Activated T-cell treated with anti-CD3 and anti-CD28 coated beads, Interleukin-2, amount 50 U/mL, for 72 hours (primary cell): ENCODE results near the gene ENO2. TPM values are rescaled to one million over a fixed set of nuclear protein-coding genes. Genes with fewer than 3 reads are reported as not detected.

Experiments
- ATAC-seq, 2 donors: fragments of 150-1000 bp; cut with Tn5 transposase; replicated peaks in 1 of 2; 2 replicates each; pipeline ENCODE4 v1.10.0; 2021; ENCODE audit warnings: moderate library complexity in 2 of 2, mild to moderate bottlenecking in 1 of 2
- DNase-seq, 2 donors: peaks; one replicate each; pipeline ENCODE4 v3.0.0; 2021 to 2022; ENCODE audit warnings: mixed read lengths in 1 of 2
- H3K27ac Mint-ChIP-seq: one replicate; pipeline ENCODE4 v1.8.0; 2022; ENCODE audit warnings: mild to moderate bottlenecking, moderate library complexity, mixed read lengths
- H3K27me3 Mint-ChIP-seq: one replicate; pipeline ENCODE4 v1.8.0; 2022; ENCODE audit warnings: low read depth, mixed read lengths
- H3K36me3 Mint-ChIP-seq, 2 donors: one replicate each; pipeline ENCODE4 v1.8.0; 2022; ENCODE audit warnings: mixed read lengths in 2 of 2, mild to moderate bottlenecking in 1 of 2; ENCODE audit not compliant: insufficient read depth in 2 of 2
- H3K4me1 Mint-ChIP-seq: one replicate; pipeline ENCODE4 v1.8.0; 2022; ENCODE audit warnings: low read depth, mixed read lengths
- H3K4me3 Mint-ChIP-seq, 2 donors: one replicate each; pipeline ENCODE4 v1.8.0; 2022; ENCODE audit warnings: mild to moderate bottlenecking in 2 of 2, mixed read lengths in 2 of 2, moderate library complexity in 2 of 2
- H3K9me3 Mint-ChIP-seq, 2 donors: one replicate each; pipeline ENCODE4 v1.8.0; 2022; ENCODE audit warnings: mixed read lengths in 2 of 2
- total RNA-seq, 2 donors: library from RNA; stranded (reverse); gene quantifications; one replicate each; pipeline ENCODE4 v1.2.3, GENCODE V29; 2022

Gene ENO2
- total RNA-seq, 2 donors from 2014 or later, result 115 to 145 TPM

- Mint-ChIP-seq H3K4me3 (peak overlapping the region; percentile 77 to 92), H3K4me1 (peaks cover 79% of the 10 kb centered on the region), H3K27me3 (no peaks in the 10 kb centered on the region), H3K27ac (peak overlapping the region; percentile 100), H3K9me3 (no peaks in the 10 kb centered on the region), H3K36me3 (peaks cover 0 to 6% of the 10 kb centered on the region in 2 donors)
- peak in 1 of 2 donors; percentile 2 for ATAC-seq
- DNase-seq, result peak; percentile 62 to 69
Measured at GRCh38 chr12:6946033-6946919, 31.9 kb downstream of the ENO2 start.

- Mint-ChIP-seq H3K27me3 (no peaks in the 10 kb centered on the region), H3K9me3 (no peaks in the 10 kb centered on the region), H3K27ac (peak overlapping the region; percentile 80), H3K4me3 (peak overlapping the region; percentile 77 to 92), H3K36me3 (peaks cover 2 to 6% of the 10 kb centered on the region in 2 donors), H3K4me1 (peaks cover 79% of the 10 kb centered on the region)
- ATAC-seq (no peak), DNase-seq (no peak)
Measured at GRCh38 chr12:6946920-6947374, 32.6 kb downstream of the ENO2 start.

GRCh38 chr12:6947615-6948014, 33.2 kb downstream of the ENO2 start:
- Mint-ChIP-seq H3K9me3 (no peaks in the 10 kb centered on the region), H3K4me3 (peak overlapping the region; percentile 77 to 92), H3K4me1 (peaks cover 72% of the 10 kb centered on the region), H3K27me3 (no peaks in the 10 kb centered on the region), H3K36me3 (peaks cover 7 to 10% of the 10 kb centered on the region in 2 donors), H3K27ac (peak overlapping the region; percentile 80)
- ATAC-seq (no peak), DNase-seq (no peak)

DNA sequence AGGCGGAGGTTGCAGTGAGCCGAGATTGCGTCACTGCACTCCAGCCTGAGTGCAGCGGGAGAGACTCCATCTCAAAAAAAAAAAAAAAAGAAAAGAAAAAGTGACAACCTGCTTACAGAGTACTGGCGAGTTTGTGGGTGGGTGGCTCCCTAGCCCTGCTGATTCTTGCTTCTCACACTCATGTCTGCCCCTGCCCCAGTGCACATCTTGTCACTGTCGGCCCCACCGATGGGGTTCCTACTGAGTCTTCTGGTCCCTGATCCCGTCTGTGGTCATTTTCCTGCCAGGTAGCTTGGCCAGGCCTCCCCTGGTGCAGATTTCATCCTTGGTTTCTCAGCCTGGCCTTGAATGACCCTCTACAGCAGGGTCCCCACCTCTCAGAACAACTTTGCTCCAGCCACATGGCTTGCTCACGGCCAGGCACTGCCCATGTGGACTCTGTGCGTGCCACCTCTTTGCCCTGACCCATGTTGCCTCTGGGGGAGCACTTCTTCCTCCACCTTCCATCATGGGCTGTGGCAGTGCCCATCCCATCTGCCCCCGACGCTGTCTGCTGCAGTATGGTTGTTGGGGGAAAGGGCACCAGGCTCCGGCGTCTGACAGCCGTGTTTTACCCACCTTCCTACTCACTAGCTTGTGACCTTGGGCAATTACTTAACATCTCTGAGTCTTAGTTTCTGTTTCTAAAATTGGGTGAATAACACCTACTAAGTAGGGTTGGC, 34.7 kb downstream of the ENO2 start:
- peaks cover 9 to 12% of the 10 kb centered on the region in 2 donors for H3K36me3 Mint-ChIP-seq
- ATAC-seq (no peak), DNase-seq (peak in 1 of 2 donors; percentile 42)
- peak overlapping the region; percentile 88 for H3K27ac Mint-ChIP-seq
- peak overlapping the region; percentile 77 to 92 for H3K4me3 Mint-ChIP-seq
- H3K4me1 Mint-ChIP-seq, result peaks cover 70% of the 10 kb centered on the region
- H3K27me3 Mint-ChIP-seq, result no peaks in the 10 kb centered on the region
- no peaks in the 10 kb centered on the region for H3K9me3 Mint-ChIP-seq

DNA sequence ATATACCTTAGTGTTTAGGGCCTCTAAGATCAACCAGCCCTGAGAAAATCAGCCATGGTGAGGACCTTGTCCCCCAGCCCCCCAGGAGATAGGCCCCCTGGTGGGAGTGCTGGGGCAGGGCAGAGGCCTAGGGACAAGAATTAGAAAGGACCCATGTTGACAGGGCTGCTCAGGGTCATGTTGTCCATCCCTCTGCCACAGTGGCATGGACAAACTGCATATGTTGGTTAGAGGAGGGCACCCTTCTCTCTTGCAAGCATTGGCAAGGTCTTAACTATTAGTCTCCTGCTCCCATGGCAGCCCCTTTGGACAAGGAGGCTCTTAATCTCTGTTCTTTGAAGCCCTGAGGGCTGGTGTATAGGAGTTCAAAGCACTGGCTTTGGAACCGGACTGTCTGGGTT, 36.0 kb downstream of the ENO2 start:
- Mint-ChIP-seq H3K4me3 (peak overlapping the region; percentile 77 to 92), H3K27me3 (no peaks in the 10 kb centered on the region), H3K27ac (peak overlapping the region; percentile 96), H3K36me3 (peaks cover 11 to 12% of the 10 kb centered on the region in 2 donors), H3K9me3 (no peaks in the 10 kb centered on the region), H3K4me1 (peaks cover 78% of the 10 kb centered on the region)
- ATAC-seq (peak; percentile 12 to 25), DNase-seq (peak; percentile 62 to 69)

DNA sequence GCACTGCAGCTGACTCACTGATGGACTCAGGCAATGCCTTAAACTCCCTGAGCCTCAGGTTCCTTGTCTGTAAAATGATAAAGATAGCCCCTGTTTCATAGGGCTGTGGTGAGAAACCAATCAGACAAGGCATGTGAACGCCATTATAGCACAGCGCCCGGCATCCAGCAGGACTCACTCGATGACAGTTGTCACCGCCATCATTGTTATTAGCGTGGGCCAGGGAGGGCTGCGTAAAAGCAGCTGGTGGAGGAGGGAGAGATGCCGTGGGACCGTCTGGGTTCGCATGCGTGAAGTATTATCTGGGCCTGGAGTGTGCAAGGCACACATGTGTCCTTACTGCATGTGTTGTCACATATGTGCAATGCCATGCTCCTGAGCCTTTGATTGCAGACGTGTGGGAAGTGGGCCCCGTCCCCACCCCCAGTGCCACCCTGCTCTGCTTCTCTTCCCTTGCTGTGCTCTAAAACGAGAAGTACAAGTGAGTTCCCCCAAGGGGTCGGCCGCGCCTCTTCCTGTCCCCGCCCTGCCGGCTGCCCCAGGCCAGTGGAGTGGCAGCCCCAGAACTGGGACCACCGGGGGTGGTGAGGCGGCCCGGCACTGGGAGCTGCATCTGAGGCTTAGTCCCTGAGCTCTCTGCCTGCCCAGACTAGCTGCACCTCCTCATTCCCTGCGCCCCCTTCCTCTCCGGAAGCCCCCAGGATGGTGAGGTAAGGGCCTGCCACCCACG, 36.6 kb downstream of the ENO2 start, which contains the start of gene PTPN6:
Gene PTPN6 (plus strand): TSS at position 546 of the 730 bp plus-strand sequence. CDS start 157 bp downstream, at position 703.
- H3K27me3 Mint-ChIP-seq, result no peaks in the 10 kb centered on the region
- ATAC-seq, result peak; percentile 28 to 37
- peaks cover 11 to 15% of the 10 kb centered on the region in 2 donors for H3K36me3 Mint-ChIP-seq

DNA sequence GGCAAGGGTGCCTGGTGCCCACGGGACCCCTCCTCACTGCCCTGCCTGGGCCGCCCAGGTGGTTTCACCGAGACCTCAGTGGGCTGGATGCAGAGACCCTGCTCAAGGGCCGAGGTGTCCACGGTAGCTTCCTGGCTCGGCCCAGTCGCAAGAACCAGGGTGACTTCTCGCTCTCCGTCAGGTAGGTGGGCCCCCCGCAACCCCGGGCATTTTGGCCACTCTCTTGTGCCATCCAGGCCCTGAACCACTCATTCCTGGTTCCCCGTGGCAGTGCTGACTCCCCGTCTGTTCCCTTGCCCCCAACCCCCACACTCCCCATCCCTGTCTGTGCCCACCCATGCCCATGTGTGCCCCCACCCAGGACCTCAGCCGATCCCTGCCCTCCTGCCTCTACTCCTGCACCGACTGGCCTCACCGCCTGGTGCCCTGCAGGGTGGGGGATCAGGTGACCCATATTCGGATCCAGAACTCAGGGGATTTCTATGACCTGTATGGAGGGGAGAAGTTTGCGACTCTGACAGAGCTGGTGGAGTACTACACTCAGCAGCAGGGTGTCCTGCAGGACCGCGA, 37.3 kb downstream of the ENO2 start:
- DNase-seq, result peak in 1 of 2 donors; percentile 44
- peaks cover 78% of the 10 kb centered on the region for H3K4me1 Mint-ChIP-seq
- no peaks in the 10 kb centered on the region for H3K27me3 Mint-ChIP-seq
- H3K4me3 Mint-ChIP-seq, result peak overlapping the region; percentile 77 to 92
- H3K36me3 Mint-ChIP-seq, result peaks cover 11 to 15% of the 10 kb centered on the region in 2 donors
- peak; percentile 5 to 12 for ATAC-seq
- no peaks in the 10 kb centered on the region for H3K9me3 Mint-ChIP-seq
- peak overlapping the region; percentile 96 for H3K27ac Mint-ChIP-seq

More for the DNA sequence above, 36.6 kb downstream of the ENO2 start, which contains the start of gene PTPN6:
- H3K27ac Mint-ChIP-seq, result peak within 1 kb of the TSS; percentile 96
- peak within 1 kb of the TSS; percentile 77 to 92 for H3K4me3 Mint-ChIP-seq
- peaks cover 78% of the 10 kb centered on the region for H3K4me1 Mint-ChIP-seq
- peak; percentile 69 to 72 for DNase-seq
- no peaks in the 10 kb centered on the region for H3K9me3 Mint-ChIP-seq

- H3K27ac Mint-ChIP-seq, result peak overlapping the region; percentile 90
- no peaks in the 10 kb centered on the region for H3K9me3 Mint-ChIP-seq
- ATAC-seq, result no peak
- H3K4me3 Mint-ChIP-seq, result peak overlapping the region; percentile 77 to 92
- no peaks in the 10 kb centered on the region for H3K27me3 Mint-ChIP-seq
- peaks cover 8 to 15% of the 10 kb centered on the region in 2 donors for H3K36me3 Mint-ChIP-seq
- H3K4me1 Mint-ChIP-seq, result peaks cover 78% of the 10 kb centered on the region
- no peak for DNase-seq
Measured at GRCh38 chr12:6952121-6952862, 37.9 kb downstream of the ENO2 start.

- Mint-ChIP-seq H3K4me3 (peak overlapping the region; percentile 77 to 92), H3K4me1 (peaks cover 77% of the 10 kb centered on the region), H3K27me3 (no peaks in the 10 kb centered on the region), H3K9me3 (no peaks in the 10 kb centered on the region), H3K27ac (peak overlapping the region; percentile 99), H3K36me3 (peaks cover 8 to 15% of the 10 kb centered on the region in 2 donors)
- DNase-seq (no peak), ATAC-seq (no peak)
Measured at GRCh38 chr12:6952863-6953441, 38.6 kb downstream of the ENO2 start.

DNA sequence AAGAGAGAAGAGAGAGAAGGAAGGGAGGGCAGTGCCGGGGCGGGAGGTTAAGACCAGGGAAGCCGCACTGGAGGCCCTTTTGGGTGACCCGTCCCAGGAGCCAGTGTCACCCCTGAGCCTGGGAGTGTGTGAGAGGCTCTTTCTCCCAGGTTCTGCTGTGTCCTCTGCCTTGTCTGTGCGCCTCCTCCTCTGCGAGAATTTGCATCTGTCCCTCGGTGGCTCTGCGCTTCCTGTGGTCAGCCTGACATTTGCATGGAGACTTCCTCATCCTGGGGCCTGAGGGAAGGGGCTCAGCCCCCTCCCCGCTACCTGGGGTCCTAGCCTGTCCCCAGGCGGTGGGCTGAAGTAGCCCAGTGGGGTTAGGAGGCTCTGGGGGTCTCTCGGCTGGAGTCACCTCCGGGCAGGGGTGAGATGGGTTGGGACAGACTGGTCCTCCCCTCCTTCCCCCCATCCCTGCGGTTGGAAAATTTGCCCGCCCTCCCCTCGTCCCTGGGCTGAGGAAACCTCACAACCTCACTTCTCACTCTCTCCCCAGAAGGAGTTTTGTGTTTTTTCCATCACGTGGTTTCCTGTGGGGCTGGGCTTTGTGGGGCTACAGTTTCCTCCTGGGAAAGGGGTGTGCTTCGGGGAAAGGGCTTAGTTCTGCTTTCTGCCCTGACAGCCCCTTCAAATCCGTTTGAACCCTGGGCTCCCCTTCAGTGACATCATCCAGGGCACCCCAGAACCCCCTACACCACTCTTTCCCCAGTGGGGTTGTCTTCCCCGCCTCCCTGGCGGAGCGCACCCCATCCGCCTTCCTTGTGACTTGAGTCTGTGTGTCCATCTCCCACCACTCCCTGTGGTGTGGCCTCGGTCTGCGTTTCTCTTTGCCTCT, 39.3 kb downstream of the ENO2 start:
- no peaks in the 10 kb centered on the region for H3K9me3 Mint-ChIP-seq
- H3K4me3 Mint-ChIP-seq, result peak overlapping the region; percentile 77 to 92
- H3K27me3 Mint-ChIP-seq, result no peaks in the 10 kb centered on the region
- peak overlapping the region; percentile 99 for H3K27ac Mint-ChIP-seq
- H3K36me3 Mint-ChIP-seq, result peaks cover 8 to 21% of the 10 kb centered on the region in 2 donors
- H3K4me1 Mint-ChIP-seq, result peaks cover 77% of the 10 kb centered on the region
- ATAC-seq (peak; percentile 37 to 49), DNase-seq (peak; percentile 74 to 80)
